HG03521 (cell line): Measurements from ENCODE around the gene KANSL2.
"Not testable (repeated sequence)": the region's sequence is repeated elsewhere in the genome, so short reads cannot be mapped to it uniquely, and the experiment has no call there.

Experiments used
- ATAC-seq: cut with Tn5 transposase; IDR thresholded peaks from one replicate; pipeline ENCODE4 v1.9.1; 2021; ENCODE audit warnings: mild to moderate bottlenecking, moderate library complexity; ENCODE audit not compliant: unreplicated experiment

KANSL2 gene

GRCh38 chr12:48681710-48682532 lies at the start of gene KANSL2:
KANSL2 (minus strand) TSS chr12:48682238; CDS start chr12:48681632, 606 bp downstream.
- peak; percentile 99 for ATAC-seq

- ATAC-seq = no peak
Measured at GRCh38 chr12:48728807-48729206, 46.8 kb upstream of the KANSL2 start.

GRCh38 chr12:48720737-48721136 lies 38.7 kb upstream of the KANSL2 start:
- ATAC-seq = not testable (repeated sequence)

GRCh38 chr12:48720171-48720570 lies 38.1 kb upstream of the KANSL2 start:
- ATAC-seq = not testable (repeated sequence)

GRCh38 chr12:48719002-48719401 lies 37.0 kb upstream of the KANSL2 start:
- not testable (repeated sequence) for ATAC-seq

GRCh38 chr12:48717252-48717695 lies 35.2 kb upstream of the KANSL2 start:
- no peak for ATAC-seq

- peak; percentile 96 for ATAC-seq
Measured at GRCh38 chr12:48716493-48717251, 34.6 kb upstream of the KANSL2 start, which contains the start of gene CCNT1. CCNT1 (minus strand) TSS chr12:48716707; CDS start chr12:48716675, 32 bp downstream.

- ATAC-seq = no peak
Measured at GRCh38 chr12:48716168-48716492, 34.1 kb upstream of the KANSL2 start.

GRCh38 chr12:48712209-48712608 lies 30.2 kb upstream of the KANSL2 start:
- ATAC-seq = no peak

- ATAC-seq = not testable (repeated sequence)
Measured at GRCh38 chr12:48698822-48699221, 16.8 kb upstream of the KANSL2 start.

GRCh38 chr12:48696626-48697025 lies 14.6 kb upstream of the KANSL2 start:
- no peak for ATAC-seq

- no peak for ATAC-seq
Measured at GRCh38 chr12:48695859-48696258, 13.8 kb upstream of the KANSL2 start.

- no peak for ATAC-seq
Measured at GRCh38 chr12:48694038-48694437, 12.0 kb upstream of the KANSL2 start.

- ATAC-seq = no peak
Measured at GRCh38 chr12:48693572-48693971, 11.5 kb upstream of the KANSL2 start.

- ATAC-seq = no peak
Measured at GRCh38 chr12:48691826-48692487, 9.9 kb upstream of the KANSL2 start.

- ATAC-seq = no peak
Measured at GRCh38 chr12:48690990-48691389, 9.0 kb upstream of the KANSL2 start.

- ATAC-seq = no peak
Measured at GRCh38 chr12:48690436-48690835, 8.4 kb upstream of the KANSL2 start.

- ATAC-seq = no peak
Measured at GRCh38 chr12:48688836-48689235, 6.8 kb upstream of the KANSL2 start.

GRCh38 chr12:48687592-48687991 lies 5.6 kb upstream of the KANSL2 start:
- no peak for ATAC-seq

- ATAC-seq = no peak
Measured at GRCh38 chr12:48686615-48687334, 4.7 kb upstream of the KANSL2 start.
